GM12872 (cell line): Measurements from ENCODE around the gene VWA3B.

Experiments
- CTCF ChIP-seq: IDR thresholded peaks from 3 replicates; pipeline ENCODE4 v1.5.1; 2011; ENCODE audit warnings: low read depth, mild to moderate bottlenecking, low read length, moderate library complexity; ENCODE audit not compliant: insufficient read depth

The VWA3B gene

DNA sequence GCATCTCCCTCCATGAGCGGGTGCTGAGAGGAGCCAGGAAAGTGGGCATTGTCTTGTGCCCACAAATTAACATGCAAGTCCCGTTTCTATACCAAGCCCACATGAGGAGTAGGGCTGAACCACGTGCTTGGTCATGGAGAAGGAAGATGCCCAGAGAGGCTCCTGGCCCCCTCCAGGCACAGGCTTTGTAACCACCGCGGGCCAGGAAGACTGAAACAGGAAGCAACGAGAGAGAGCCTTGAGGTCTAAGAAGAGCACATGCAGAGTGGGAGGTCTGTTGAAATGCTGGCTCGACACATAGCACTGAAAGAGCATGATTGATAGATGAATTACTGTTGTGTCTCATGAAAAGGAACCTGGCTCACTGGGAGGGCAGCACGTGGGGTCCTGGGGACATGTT lies 36.3 kb downstream of the VWA3B start:
- TF ChIP-seq CTCF: no peak

GRCh38 chr2:98126061-98126460 lies 39.1 kb downstream of the VWA3B start:
- no peak for TF ChIP-seq CTCF

- TF ChIP-seq CTCF: no peak
Measured at GRCh38 chr2:98127229-98127989, 40.4 kb downstream of the VWA3B start.

DNA sequence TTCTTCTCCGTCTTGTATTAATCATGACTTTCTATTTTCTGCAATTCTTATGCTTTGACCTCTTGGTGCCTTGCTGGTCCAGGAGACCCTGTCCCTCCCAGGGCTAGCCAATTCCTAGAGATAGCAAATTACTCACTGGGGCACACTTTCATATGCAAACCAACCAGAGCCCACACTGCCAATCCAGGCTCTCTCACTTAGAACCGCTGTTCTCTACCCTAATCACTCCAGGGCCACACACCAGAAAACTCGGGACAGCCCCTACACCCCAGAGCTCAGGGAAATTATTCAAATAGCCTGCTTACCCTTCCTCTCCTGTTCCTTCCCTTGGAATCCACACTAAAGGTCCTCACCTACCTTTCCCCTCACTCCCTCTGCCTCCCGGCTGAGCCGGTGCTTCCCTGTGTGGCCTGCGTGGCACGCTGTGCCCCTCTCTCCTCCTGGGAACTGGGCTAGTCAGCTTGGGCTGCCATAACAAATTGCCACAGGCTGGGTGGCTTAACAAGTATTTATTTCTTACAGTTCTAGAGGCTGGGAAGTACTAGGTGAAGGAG lies 41.7 kb downstream of the VWA3B start:
- no peak for TF ChIP-seq CTCF

DNA sequence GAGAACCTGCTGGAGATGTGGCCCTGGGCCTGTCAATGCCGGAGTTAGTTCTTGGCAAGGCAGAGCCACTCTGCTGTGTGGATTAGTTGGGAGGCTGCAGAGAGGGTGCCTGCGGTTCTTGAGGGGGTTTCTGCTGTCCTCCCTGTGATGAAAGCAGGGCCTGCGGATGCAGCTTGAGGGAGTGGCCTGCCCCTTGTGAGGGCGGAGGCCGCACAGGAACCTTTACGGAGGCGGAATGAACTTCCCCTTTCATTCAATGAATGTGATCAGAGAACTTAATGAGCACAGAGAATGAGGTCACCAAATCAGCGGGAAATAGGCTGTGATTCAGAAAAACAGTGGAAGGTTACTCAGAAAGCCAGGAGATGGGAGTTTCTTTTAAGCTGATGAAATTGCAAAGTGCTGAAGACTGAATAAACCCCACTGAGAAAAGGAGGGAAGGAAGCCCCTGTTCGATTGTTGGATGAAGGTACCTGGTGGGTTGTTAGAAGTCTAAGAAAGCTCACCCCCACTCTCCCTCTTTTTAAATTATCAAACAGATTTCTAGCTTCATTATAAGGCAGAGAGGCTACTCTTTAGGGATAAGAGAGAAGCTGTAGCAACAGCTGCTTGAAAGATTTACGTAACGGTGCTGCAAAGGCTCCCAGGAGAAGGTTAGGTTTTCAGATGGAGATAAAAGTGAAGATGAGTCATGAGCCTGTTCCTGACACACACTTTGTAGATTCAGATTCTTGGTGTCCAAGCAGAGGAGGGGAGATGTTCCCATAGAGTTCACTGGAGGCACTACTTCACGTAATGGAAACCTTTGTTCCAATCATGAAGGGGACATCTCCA lies 47.4 kb downstream of the VWA3B start:
- no peak for TF ChIP-seq CTCF

DNA sequence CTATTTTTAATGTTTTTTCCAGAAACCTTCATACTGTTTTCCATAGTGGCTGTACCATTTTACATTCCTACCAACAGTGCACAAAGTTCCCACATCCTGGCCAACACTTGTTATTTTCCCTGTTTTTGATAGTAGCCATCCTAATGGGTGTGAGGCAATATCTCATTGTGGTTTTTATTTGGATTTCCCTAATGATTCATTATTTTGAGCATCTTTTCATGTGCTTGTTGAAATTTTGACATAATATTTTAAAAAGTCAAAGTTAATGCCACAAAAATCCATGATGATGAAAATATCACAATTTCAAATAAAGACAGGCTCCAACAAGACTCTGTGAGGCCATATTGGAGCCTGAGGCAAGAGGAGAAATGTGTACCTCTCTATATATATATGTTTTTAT lies 50.2 kb downstream of the VWA3B start:
- no peak for TF ChIP-seq CTCF

GRCh38 chr2:98140210-98140609 lies 53.2 kb downstream of the VWA3B start:
- TF ChIP-seq CTCF: no peak
